Measurements from ENCODE around the gene SMARCD3. TPM values are rescaled to one million over a fixed set of nuclear protein-coding genes. Genes with fewer than 3 reads are reported as not detected.

Gene SMARCD3
- total RNA-seq, 1 donor: 35.8 TPM

DNA sequence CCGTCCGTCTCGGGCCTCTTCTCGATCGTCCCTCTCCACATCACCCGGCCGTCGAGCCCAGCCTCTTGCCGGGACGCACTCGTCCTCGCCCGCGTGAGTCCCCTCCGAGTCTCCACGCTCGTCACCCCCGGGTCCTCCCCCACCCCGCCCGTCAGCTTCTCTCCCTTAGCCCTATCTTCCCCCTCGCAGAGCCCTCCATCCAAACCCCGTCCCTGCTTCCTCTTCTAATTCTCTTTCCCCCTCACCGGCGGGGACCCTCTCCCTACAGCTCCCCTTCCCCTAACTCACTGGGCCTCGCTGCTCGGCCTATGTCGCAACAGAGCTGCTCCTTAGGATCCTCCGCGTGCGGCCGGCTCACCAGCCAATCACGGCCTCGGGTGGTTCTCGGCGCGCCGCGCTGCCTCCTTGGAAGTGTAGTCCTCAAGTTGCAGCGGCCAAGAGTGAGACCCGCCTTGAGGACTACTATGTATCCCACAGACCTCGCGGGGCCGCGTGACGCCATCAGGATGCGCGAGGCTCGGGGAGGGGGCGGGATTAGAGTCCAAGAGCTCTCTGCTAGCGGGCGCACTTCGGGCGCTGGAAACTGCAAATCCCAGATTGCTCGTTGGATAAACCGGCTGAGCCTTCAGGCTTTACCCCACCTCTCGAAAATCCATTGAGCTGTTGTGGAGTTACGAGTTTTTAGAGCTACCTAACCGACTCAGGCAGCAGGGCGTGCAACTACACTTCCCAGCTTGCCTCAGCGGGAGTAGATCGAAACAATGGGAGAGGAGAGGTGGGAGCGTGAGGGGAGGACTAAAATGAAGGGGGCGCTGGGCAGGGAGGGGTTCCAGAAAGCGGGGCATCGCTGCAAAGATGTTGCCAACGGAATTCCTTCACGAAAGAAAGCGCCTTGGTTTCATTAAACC is 21.4 kb downstream of the SMARCD3 start, which contains the start of gene ABCF2:
ABCF2 (minus strand) TSS at position 331 of the 908 bp plus-strand sequence. CDS start 747 bp downstream, outside the sequence.
- Histone ChIP-seq H3K9me3 (ENCODE audit: low read depth, low read length) (no peaks in the 10 kb centered on the region), H3K27me3 (ENCODE audit: insufficient read depth, low read length) (no peaks in the 10 kb centered on the region), H3K4me3 (ENCODE audit: low read length) (peak within 1 kb of the TSS; percentile 54), H3K4me1 (ENCODE audit: insufficient read depth, low read length) (peaks cover 29% of the 10 kb centered on the region)

- H3K4me3 ChIP-seq (ENCODE audit: low read length): peak overlapping the region; percentile 54
- no peaks in the 10 kb centered on the region for H3K27me3 ChIP-seq (ENCODE audit: insufficient read depth, low read length)
- peaks cover 23% of the 10 kb centered on the region for H3K4me1 ChIP-seq (ENCODE audit: insufficient read depth, low read length)
Observed at GRCh38 chr7:151226560-151226874, 22.0 kb downstream of the SMARCD3 start.

GRCh38 chr7:151225948-151226510 is 22.5 kb downstream of the SMARCD3 start:
- no peaks in the 10 kb centered on the region for H3K27me3 ChIP-seq (ENCODE audit: insufficient read depth, low read length)
- peaks cover 21% of the 10 kb centered on the region for H3K4me1 ChIP-seq (ENCODE audit: insufficient read depth, low read length)
- peak overlapping the region; percentile 54 for H3K4me3 ChIP-seq (ENCODE audit: low read length)
- H3K9me3 ChIP-seq (ENCODE audit: low read depth, low read length): no peaks in the 10 kb centered on the region

More at GRCh38 chr7:151226560-151226874, 22.0 kb downstream of the SMARCD3 start:
- no peaks in the 10 kb centered on the region for H3K9me3 ChIP-seq (ENCODE audit: low read depth, low read length)

DNA sequence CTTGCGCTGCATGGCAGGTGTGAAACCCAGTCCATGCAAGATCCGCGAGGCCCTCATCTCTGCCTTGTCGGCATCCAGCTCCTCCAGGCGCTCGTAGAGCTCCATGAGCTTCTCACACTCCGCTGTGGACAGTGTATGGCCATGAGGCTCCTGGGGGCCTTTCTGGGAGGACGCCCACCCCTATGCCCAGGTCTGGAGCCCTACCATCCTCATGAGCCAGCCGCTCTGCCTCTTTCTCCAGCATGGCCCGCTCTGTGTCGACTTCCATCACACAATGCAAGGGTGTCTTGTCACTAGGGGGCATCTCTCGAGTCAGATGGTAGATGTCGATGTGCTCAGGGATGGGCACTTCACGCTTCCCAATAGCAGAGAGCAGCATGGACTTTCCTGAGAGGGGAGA is 24.8 kb downstream of the SMARCD3 start:
- Histone ChIP-seq H3K4me3 (ENCODE audit: low read length) (no peak overlapping the region), H3K27me3 (ENCODE audit: insufficient read depth, low read length) (no peaks in the 10 kb centered on the region), H3K9me3 (ENCODE audit: low read depth, low read length) (no peaks in the 10 kb centered on the region)

GRCh38 chr7:151218170-151218569 is 30.3 kb downstream of the SMARCD3 start:
- Histone ChIP-seq H3K27me3 (ENCODE audit: insufficient read depth, low read length) (no peaks in the 10 kb centered on the region), H3K9me3 (ENCODE audit: low read depth, low read length) (no peaks in the 10 kb centered on the region), H3K4me1 (ENCODE audit: insufficient read depth, low read length) (no peaks in the 10 kb centered on the region), H3K4me3 (ENCODE audit: low read length) (no peak overlapping the region)

More for the DNA sequence above, 24.8 kb downstream of the SMARCD3 start:
- H3K4me1 ChIP-seq (ENCODE audit: insufficient read depth, low read length): peaks cover 21% of the 10 kb centered on the region

GRCh38 chr7:151215396-151215795 is 33.1 kb downstream of the SMARCD3 start:
- no peaks in the 10 kb centered on the region for H3K27me3 ChIP-seq (ENCODE audit: insufficient read depth, low read length)
- H3K9me3 ChIP-seq (ENCODE audit: low read depth, low read length): no peaks in the 10 kb centered on the region
- no peak overlapping the region for H3K4me3 ChIP-seq (ENCODE audit: low read length)
- no peaks in the 10 kb centered on the region for H3K4me1 ChIP-seq (ENCODE audit: insufficient read depth, low read length)

GRCh38 chr7:151213826-151214225 is 34.7 kb downstream of the SMARCD3 start:
- H3K4me3 ChIP-seq (ENCODE audit: low read length): no peak overlapping the region
- H3K9me3 ChIP-seq (ENCODE audit: low read depth, low read length): no peaks in the 10 kb centered on the region
- no peaks in the 10 kb centered on the region for H3K27me3 ChIP-seq (ENCODE audit: insufficient read depth, low read length)
- H3K4me1 ChIP-seq (ENCODE audit: insufficient read depth, low read length): no peaks in the 10 kb centered on the region

DNA sequence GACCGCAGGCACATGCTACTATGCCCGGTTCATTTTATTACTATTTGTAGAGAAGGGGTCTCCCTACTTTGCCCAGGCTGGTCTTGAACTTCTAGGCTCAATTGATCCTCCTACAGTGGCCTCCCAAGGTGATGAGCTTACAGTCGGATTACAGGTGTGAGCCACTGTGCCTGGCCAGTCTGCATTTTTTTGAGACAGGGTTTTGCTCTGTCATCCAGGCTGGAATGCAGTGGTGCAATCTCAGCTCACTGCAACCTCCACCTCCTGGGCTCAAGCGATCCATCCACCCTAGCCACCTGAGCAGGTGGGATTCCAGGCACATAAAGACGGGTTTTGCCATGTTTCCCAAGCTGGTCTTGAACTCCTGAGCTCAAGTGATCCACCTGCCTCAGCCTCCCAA is 35.9 kb downstream of the SMARCD3 start:
- Histone ChIP-seq H3K4me3 (ENCODE audit: low read length) (no peak overlapping the region), H3K4me1 (ENCODE audit: insufficient read depth, low read length) (peaks cover 5% of the 10 kb centered on the region), H3K9me3 (ENCODE audit: low read depth, low read length) (no peaks in the 10 kb centered on the region), H3K27me3 (ENCODE audit: insufficient read depth, low read length) (no peaks in the 10 kb centered on the region)

GRCh38 chr7:151211155-151211772 is 37.2 kb downstream of the SMARCD3 start:
- H3K9me3 ChIP-seq (ENCODE audit: low read depth, low read length): no peaks in the 10 kb centered on the region
- no peak overlapping the region for H3K4me3 ChIP-seq (ENCODE audit: low read length)
- H3K4me1 ChIP-seq (ENCODE audit: insufficient read depth, low read length): peaks cover 16% of the 10 kb centered on the region
- no peaks in the 10 kb centered on the region for H3K27me3 ChIP-seq (ENCODE audit: insufficient read depth, low read length)

DNA sequence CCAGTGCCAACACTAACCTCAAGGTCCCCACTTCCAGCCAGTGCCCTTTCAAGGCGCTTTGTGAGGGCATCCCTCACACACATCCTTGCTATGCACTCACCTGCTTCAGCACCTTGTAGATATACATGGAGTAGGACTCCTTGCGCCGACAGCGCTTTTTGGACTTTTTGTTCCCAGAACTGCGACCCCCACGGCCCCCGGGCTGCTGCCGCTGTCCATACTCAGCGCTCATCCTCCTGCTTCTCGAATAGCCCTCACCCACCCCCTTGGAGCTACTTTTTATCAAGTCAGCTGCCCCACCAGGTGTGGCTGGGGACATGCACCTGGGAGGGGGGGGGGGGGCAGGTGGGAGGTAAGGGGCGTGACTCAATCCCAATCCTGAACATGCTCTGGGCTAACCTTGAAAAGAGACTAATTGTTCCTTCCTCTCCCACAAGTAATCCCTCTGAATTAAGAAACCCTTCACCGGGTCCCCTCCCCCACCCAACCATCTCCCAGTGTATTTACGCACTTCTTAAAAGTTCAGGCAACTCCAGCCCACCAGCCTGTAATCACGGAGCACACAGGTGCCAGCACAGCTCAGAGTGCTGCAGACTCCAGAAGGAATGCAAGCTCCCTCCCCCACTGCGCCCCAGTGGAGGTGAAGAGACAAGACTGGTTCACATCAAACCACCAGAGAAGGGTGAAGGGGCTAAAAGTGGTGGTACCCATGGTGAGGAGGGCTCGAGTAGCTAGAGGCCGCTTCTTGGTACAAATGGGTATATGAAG is 38.2 kb downstream of the SMARCD3 start, which contains the start of gene H2BK1:
H2BK1 (minus strand) TSS at position 402 of the 768 bp plus-strand sequence; CDS start at position 232, 170 bp downstream.
- Histone ChIP-seq H3K27me3 (ENCODE audit: insufficient read depth, low read length) (no peaks in the 10 kb centered on the region), H3K9me3 (ENCODE audit: low read depth, low read length) (no peaks in the 10 kb centered on the region), H3K4me1 (ENCODE audit: insufficient read depth, low read length) (peaks cover 16% of the 10 kb centered on the region), H3K4me3 (ENCODE audit: low read length) (no peak within 1 kb of the TSS)

DNA sequence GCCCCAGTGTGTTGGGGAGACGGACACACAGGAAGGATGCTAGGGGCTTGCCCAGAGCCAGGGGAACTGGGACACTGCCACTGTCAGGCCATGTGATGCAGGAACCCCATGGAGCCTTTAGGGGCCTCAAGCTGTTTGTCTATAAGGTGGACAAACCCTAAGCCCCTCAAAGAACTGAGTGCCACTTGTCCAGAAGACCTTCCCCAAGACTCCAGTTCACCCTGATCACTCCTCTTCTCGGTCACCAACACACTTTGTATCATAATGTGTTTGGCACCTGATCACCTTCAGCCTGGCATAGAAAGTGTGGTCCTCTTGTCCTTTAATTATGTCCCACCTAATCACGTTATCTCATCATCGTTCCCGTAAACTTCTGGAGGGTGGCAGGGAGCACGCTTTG is 38.9 kb downstream of the SMARCD3 start:
- Histone ChIP-seq H3K9me3 (ENCODE audit: low read depth, low read length) (no peaks in the 10 kb centered on the region), H3K27me3 (ENCODE audit: insufficient read depth, low read length) (no peaks in the 10 kb centered on the region), H3K4me1 (ENCODE audit: insufficient read depth, low read length) (peaks cover 16% of the 10 kb centered on the region), H3K4me3 (ENCODE audit: low read length) (no peak overlapping the region)

- H3K4me1 ChIP-seq (ENCODE audit: insufficient read depth, low read length): peaks cover 16% of the 10 kb centered on the region
- H3K9me3 ChIP-seq (ENCODE audit: low read depth, low read length): no peaks in the 10 kb centered on the region
- no peaks in the 10 kb centered on the region for H3K27me3 ChIP-seq (ENCODE audit: insufficient read depth, low read length)
- no peak overlapping the region for H3K4me3 ChIP-seq (ENCODE audit: low read length)
Observed at GRCh38 chr7:151208253-151208862, 40.1 kb downstream of the SMARCD3 start.

GRCh38 chr7:151207804-151208203 is 40.7 kb downstream of the SMARCD3 start:
- Histone ChIP-seq H3K4me3 (ENCODE audit: low read length) (no peak overlapping the region), H3K4me1 (ENCODE audit: insufficient read depth, low read length) (peaks cover 16% of the 10 kb centered on the region), H3K9me3 (ENCODE audit: low read depth, low read length) (no peaks in the 10 kb centered on the region), H3K27me3 (ENCODE audit: insufficient read depth, low read length) (no peaks in the 10 kb centered on the region)

GRCh38 chr7:151207315-151207714 is 41.2 kb downstream of the SMARCD3 start:
- peaks cover 16% of the 10 kb centered on the region for H3K4me1 ChIP-seq (ENCODE audit: insufficient read depth, low read length)
- H3K4me3 ChIP-seq (ENCODE audit: low read length): no peak overlapping the region
- H3K9me3 ChIP-seq (ENCODE audit: low read depth, low read length): no peaks in the 10 kb centered on the region
- no peaks in the 10 kb centered on the region for H3K27me3 ChIP-seq (ENCODE audit: insufficient read depth, low read length)
